ENCODE measurements around the gene ANKS1B.

ANKS1B gene

DNA sequence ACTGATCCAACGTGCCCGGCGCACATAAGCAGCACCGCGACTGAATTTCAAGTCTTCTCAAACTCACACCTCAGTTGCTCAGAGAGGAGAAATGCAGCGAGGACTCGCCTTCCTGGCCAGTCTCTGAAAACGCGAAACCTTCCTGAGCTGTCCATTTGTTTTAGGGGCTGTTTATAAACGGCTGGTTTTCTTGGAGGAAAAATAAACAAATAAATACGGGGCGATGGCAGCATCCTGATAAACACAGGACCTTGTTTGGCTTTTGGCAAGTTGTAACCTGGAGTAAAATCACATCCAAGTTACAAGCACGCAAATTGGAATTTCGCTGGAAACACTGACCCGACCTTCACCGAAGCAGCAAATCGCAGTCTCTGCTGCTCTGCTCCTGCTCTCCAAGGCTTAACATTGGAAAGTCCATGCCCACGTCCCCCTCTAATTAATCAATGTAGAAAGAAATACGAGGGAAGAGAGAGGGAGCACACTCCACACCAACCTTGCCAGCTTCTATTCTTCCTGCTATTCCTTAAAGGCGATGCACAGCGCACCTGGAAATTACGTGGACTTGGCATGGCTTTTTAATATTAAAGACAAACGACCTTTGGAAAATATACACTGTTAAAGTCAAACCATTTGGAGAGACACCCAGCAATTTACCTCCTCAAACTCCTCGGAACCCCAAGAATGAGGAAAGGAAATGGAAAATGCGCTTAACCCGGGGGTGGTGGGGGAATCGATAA lies 1090.9 kb downstream of the ANKS1B start:
- TF ChIP-seq GATA3 (IDR thresholded peaks at IDR 0.05; ENCODE audit: low read depth, low read length): no peak
- no peak for TF ChIP-seq GATA2 (IDR thresholded peaks at IDR 0.05; ENCODE audit: low read depth, low read length)

- TF ChIP-seq GATA3 (IDR thresholded peaks at IDR 0.05; ENCODE audit: low read depth, low read length) (no peak), GATA2 (IDR thresholded peaks at IDR 0.05; ENCODE audit: low read depth, low read length) (no peak)
Observed at GRCh38 chr12:98893126-98893674, 1091.5 kb downstream of the ANKS1B start.

GRCh38 chr12:98885778-98886177 lies 1099.0 kb downstream of the ANKS1B start:
- TF ChIP-seq GATA2 (IDR thresholded peaks at IDR 0.05; ENCODE audit: low read depth, low read length) (no peak), GATA3 (IDR thresholded peaks at IDR 0.05; ENCODE audit: low read depth, low read length) (no peak)

DNA sequence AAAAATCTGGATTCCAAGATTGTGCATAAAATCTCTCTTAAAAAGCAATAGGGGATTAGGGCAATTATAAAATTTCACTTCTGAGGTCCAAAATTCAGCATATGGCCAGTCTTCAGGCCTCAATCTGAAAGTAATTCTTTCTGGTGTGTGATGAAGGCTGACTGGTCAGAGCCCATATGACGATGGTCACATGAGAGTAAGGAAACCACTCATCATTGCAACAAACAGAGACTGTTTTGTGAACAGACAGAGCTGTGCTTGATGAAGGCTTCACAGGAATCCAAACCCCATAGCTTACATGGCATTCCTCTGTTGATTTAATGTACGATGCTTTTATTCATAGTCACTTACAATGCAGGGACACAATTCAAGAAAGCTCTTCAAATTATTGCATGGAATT lies 1101.5 kb downstream of the ANKS1B start:
- no peak for TF ChIP-seq GATA2 (IDR thresholded peaks at IDR 0.05; ENCODE audit: low read depth, low read length)
- TF ChIP-seq GATA3 (IDR thresholded peaks at IDR 0.05; ENCODE audit: low read depth, low read length): no peak

DNA sequence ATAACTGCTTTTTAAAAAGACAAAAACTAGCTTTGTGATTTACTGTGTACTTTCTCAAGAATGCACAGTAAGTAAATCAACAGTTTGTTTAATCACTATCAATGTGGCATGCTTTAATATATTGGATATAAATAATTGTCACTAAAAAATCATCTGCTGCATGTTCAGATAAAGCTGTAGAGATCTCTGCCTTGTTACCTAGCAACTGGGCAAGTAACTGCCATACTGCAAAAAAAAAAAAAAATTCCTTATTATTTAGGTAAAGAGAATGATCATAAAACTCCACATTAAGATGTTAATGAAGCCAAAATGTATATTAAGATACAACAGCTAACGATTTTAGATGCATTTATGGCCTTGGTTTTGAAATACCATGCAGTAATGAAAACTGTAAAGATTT lies 1102.2 kb downstream of the ANKS1B start:
- TF ChIP-seq GATA3 (IDR thresholded peaks at IDR 0.05; ENCODE audit: low read depth, low read length): no peak

DNA sequence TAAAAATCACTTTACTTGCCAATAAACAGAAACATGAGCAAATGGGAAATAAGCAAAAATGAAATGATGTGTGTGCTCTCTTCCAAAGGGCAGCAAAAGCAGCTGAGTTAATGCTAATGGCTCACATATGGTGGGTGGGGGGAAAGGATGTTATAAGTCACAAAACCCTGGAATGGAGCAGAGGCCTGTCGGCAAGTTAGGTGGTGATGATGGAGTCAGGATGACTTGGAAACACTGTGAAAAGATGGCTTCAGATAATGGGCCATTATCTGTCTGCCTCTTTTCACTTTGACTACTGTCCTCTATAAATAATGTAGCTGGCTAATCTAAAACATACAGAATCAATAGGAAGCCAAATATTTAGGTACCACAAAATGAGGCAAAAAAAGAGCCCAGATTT lies 1111.0 kb downstream of the ANKS1B start:
- TF ChIP-seq GATA3 (IDR thresholded peaks at IDR 0.05; ENCODE audit: low read depth, low read length) (peak; percentile 58), GATA2 (IDR thresholded peaks at IDR 0.05; ENCODE audit: low read depth, low read length) (peak; percentile 70)

GRCh38 chr12:98870504-98870903 lies 1114.2 kb downstream of the ANKS1B start:
- no peak for TF ChIP-seq GATA2 (IDR thresholded peaks at IDR 0.05; ENCODE audit: low read depth, low read length)
- TF ChIP-seq GATA3 (IDR thresholded peaks at IDR 0.05; ENCODE audit: low read depth, low read length): no peak

GRCh38 chr12:98869886-98870503 lies 1114.7 kb downstream of the ANKS1B start:
- TF ChIP-seq GATA2 (IDR thresholded peaks at IDR 0.05; ENCODE audit: low read depth, low read length) (no peak), GATA3 (IDR thresholded peaks at IDR 0.05; ENCODE audit: low read depth, low read length) (no peak)

DNA sequence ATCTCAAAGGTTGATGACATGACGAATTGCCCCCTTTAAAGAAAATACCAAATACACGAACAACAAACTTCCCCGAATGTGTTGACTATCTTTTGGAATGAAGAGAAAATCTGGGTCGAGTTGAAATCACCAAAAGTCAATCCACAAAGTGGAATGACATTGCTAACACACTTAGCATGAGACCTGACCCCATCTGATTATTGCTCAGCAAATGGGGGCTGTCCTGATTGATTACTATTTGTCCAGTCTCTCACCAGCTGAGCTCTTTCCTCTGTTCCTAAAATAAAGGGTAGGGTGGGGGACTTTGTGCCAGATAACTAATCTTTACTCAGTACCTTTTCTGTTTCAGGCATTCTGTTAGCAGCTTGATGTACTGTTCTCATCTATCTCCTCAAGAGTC lies 1116.2 kb downstream of the ANKS1B start:
- TF ChIP-seq GATA2 (IDR thresholded peaks at IDR 0.05; ENCODE audit: low read depth, low read length) (no peak), GATA3 (IDR thresholded peaks at IDR 0.05; ENCODE audit: low read depth, low read length) (no peak)

DNA sequence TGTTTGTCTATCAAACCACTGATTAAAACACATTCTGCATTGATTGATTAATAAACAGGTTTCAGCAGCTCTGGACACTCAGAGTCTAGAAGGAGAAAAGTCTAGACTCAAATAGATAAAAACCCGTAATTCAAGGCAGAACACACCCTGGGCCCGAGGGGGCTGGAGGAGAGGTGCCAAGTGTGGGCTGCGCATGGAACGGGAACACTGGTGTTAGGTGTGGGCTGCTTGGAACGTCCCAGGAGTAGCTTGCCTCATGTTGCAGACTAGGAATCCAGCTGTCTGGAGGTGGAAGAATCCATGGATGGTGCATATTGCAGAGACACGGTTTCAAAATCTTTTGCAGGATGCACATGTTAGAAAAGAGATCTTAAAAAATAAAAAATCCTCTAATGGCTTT lies 1116.7 kb downstream of the ANKS1B start:
- no peak for TF ChIP-seq GATA3 (IDR thresholded peaks at IDR 0.05; ENCODE audit: low read depth, low read length)
- no peak for TF ChIP-seq GATA2 (IDR thresholded peaks at IDR 0.05; ENCODE audit: low read depth, low read length)

GRCh38 chr12:98864363-98864762 lies 1120.4 kb downstream of the ANKS1B start:
- TF ChIP-seq GATA2 (IDR thresholded peaks at IDR 0.05; ENCODE audit: low read depth, low read length) (no peak), GATA3 (IDR thresholded peaks at IDR 0.05; ENCODE audit: low read depth, low read length) (no peak)

DNA sequence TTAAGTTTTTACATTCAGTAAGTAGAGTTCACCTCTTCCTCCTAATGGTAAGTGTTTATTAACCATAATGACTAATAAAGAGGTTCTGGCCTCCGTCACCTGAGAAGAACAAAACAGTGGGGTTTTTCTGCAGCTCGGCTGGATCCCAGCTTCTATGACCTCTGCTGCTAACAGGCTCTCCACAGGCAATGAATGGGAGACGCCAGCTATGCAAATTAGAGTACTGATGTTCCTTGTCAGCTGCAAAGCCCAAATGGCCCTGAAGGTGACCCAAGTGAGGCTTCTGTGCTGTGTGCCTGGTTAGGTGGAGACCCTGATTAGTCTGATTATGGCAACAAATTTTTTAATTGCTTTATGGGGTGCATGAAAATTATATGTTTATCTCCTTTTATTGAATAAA lies 1121.6 kb downstream of the ANKS1B start:
- no peak for TF ChIP-seq GATA3 (IDR thresholded peaks at IDR 0.05; ENCODE audit: low read depth, low read length)
- TF ChIP-seq GATA2 (IDR thresholded peaks at IDR 0.05; ENCODE audit: low read depth, low read length): no peak

DNA sequence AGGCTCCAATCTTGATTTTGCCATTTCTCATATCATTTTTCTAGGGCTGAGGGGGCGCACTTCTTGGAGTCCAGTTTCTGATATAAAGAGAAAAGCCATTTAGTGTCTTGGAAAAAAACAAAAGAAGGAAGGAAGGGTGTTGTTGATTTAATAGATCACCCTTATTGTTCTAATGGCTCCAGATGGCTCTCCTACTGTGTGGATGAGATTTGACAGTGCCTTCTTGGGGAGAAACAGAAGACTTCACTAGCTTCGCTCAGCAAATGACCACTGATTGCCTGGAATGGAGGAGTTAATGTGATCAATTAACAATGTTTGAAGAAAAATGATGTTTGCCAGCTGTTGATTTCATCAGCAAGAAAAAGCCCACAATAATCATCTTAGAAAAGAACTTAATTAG lies 1123.5 kb downstream of the ANKS1B start:
- no peak for TF ChIP-seq GATA2 (IDR thresholded peaks at IDR 0.05; ENCODE audit: low read depth, low read length)
- no peak for TF ChIP-seq GATA3 (IDR thresholded peaks at IDR 0.05; ENCODE audit: low read depth, low read length)

- TF ChIP-seq GATA2 (IDR thresholded peaks at IDR 0.05; ENCODE audit: low read depth, low read length): no peak
- no peak for TF ChIP-seq GATA3 (IDR thresholded peaks at IDR 0.05; ENCODE audit: low read depth, low read length)
Observed at GRCh38 chr12:98856897-98857540, 1127.7 kb downstream of the ANKS1B start.

GRCh38 chr12:98852181-98852580 lies 1132.6 kb downstream of the ANKS1B start:
- TF ChIP-seq GATA3 (IDR thresholded peaks at IDR 0.05; ENCODE audit: low read depth, low read length) (no peak), GATA2 (IDR thresholded peaks at IDR 0.05; ENCODE audit: low read depth, low read length) (no peak)

Measured in SH-SY5Y (cell line).